Stomach (tissue), 4 donors: ENCODE measurements around the gene STX18.

Experiments used
- CTCF ChIP-seq, 7 experiments: fragments of 450-650 bp in 4 of 7; fragments of 200-600 bp in 3 of 7; sonication (generic) in 3 of 7; IDR thresholded peaks; one replicate each; pipeline ENCODE4 v1.5.1; 2016 to 2019; ENCODE audit warnings: antibody characterized with exemption in 7 of 7, control low read depth in 2 of 7, mild to moderate bottlenecking in 1 of 7
- EP300 ChIP-seq: sonication (generic); formaldehyde crosslinking; IDR thresholded peaks from one replicate; pipeline ENCODE4 v1.6.1; 2017; ENCODE audit warnings: antibody characterized with exemption
- POLR2A ChIP-seq, 4 donors: fragments of 450-650 bp; IDR thresholded peaks; one replicate each; pipeline ENCODE4 v1.6.1; 2016; ENCODE audit warnings: antibody characterized with exemption in 4 of 4, control low read depth in 2 of 4, mild to moderate bottlenecking in 1 of 4, moderate library complexity in 1 of 4
- POLR2AphosphoS5 ChIP-seq, 3 donors: sonication (generic); formaldehyde crosslinking; IDR thresholded peaks; one replicate each; pipeline ENCODE4 v1.6.1; 2016; ENCODE audit warnings: antibody characterized with exemption in 3 of 3

GRCh38 chr4:4560642-4561041, 18.8 kb upstream of the STX18 start:
- TF ChIP-seq CTCF (IDR thresholded peaks at IDR 0.05) = no peak
- TF ChIP-seq POLR2AphosphoS5 (IDR thresholded peaks at IDR 0.05) = no peak
- no peak for TF ChIP-seq POLR2A (IDR thresholded peaks at IDR 0.05)
- no peak for TF ChIP-seq EP300
